GM18858 (cell line): Measurements from ENCODE around the gene SAMD13.

ENCODE experiments used
- ATAC-seq: cut with Tn5 transposase; IDR thresholded peaks from one replicate; pipeline ENCODE4 v1.9.1; 2021; ENCODE audit not compliant: unreplicated experiment

The SAMD13 gene, protein sequence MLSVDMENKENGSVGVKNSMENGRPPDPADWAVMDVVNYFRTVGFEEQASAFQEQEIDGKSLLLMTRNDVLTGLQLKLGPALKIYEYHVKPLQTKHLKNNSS

DNA sequence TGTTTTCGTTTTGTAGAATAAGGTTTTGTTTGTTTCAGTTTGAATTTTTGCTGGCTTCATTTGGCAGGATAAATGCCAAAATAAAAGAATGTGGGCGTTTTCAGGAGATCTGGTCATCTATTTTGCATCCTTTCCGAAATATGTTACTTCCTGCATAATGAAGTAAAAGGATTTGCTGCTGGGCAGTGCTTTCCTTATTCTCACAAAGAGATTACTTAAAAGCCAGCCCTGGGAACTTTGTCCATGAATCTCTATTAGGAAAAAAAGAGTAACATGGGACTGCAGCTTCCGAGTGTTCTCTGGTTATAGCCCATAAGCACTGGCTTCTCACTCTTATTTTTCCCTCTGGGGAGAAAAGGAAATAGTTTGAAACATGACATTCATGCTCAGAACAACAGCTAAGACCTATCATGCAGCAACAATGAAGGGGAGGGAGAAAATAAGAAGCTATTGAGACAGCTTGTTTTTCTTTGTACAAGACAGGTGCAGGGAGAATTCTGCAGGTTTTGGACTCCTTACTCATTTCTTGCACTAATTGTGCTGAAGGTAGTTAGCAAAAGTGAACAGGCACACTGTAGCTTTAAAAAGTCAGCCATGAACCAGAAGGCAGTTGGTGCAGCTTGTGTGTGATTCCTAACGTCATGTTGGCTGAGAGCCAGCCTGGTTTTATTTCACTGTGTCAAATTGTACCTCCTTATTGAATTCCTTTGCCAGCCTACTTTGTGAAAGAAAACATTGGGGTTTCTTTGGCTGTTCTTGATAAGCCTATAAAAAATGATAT lies at the start of gene SAMD13:
TSS of gene SAMD13 (plus strand) at position 705 of the 781 bp plus-strand sequence. CDS start 1,527 bp downstream, outside the sequence.
- no peak for ATAC-seq

GRCh38 chr1:84253036-84253435 lies 48.5 kb upstream of the SAMD13 start:
- no peak for ATAC-seq

GRCh38 chr1:84253891-84254290 lies 47.6 kb upstream of the SAMD13 start:
- ATAC-seq: no peak

DNA sequence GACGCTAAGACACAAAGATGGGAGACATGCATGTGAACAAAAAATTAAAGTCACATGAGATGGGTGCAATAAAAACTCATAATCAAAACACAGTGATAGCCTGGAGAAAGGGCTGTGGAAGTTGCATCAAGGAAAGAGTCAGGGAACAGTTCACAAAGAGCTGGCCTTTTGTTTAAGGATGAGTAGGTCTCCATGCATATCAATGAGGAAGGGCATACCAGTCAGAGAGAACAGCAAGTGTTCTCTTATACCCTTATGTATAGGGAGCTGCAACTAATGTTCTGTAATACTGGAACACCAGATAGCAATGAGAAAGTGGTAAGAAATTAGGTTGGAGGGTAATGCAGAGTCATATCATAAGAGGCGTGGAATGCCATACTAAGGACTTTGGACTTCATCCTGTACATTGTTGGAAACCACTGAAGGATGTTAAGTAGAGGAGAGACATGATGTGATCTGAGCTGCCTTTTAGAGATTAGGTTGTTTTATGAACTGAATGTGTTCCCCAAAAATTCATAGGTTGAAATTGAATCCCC lies 46.7 kb upstream of the SAMD13 start:
- no peak for ATAC-seq

- no peak for ATAC-seq
Measured at GRCh38 chr1:84255582-84255981, 45.9 kb upstream of the SAMD13 start.

- ATAC-seq: no peak
Measured at GRCh38 chr1:84257617-84258016, 43.9 kb upstream of the SAMD13 start.

DNA sequence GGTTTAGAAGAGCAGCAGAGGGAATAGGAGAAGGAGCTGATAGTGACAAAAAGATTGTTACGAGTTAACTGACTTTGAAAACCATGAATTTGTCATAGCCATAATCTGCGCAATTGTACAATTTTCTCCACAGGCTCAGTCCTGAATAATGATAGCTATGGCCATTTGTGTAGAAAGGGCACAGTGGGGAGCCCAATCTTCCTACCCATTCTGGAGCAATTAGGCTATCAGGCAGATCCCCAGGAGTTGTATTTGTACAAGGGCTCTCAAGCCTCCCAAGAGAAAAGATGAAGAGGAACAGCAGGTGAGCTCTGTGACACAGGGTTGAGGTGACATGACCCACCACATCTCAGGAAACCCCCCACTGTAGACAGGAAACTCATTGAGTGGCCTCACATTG lies 42.1 kb upstream of the SAMD13 start:
- ATAC-seq: no peak

- no peak for ATAC-seq
Measured at GRCh38 chr1:84259989-84260388, 41.5 kb upstream of the SAMD13 start.

DNA sequence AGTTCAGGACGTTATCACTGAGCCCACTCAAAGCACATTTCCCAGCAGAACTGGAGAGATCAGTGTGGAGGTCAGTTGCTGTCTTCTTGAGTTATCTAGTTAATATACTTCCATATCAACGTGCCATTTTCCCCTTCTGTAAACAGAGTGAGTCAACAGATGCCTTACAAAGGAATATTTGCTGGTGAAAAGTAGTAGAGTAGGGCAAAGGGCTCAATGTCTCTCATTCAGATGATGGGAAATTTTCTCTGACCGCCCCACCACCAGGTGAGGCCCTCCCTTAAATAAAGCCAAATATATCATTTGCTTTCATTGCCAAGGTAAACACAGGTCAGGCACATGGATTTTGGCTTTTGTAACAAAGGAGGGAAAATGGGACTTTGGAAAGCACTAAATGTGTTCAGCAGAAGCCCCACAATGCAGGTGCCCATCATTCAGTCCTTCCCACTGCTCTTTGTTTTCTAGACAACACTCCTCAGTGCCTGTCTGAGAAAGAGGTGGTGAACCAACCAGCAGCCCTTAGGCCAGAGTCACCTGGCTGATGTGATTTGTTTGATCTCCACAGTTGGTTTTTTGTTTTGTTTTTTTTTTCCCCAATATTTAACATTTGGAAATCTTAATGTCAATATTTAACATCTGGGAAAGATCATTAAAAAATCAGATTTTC lies 40.5 kb upstream of the SAMD13 start:
- ATAC-seq: no peak

- ATAC-seq: no peak
Measured at GRCh38 chr1:84264961-84265360, 36.5 kb upstream of the SAMD13 start.

DNA sequence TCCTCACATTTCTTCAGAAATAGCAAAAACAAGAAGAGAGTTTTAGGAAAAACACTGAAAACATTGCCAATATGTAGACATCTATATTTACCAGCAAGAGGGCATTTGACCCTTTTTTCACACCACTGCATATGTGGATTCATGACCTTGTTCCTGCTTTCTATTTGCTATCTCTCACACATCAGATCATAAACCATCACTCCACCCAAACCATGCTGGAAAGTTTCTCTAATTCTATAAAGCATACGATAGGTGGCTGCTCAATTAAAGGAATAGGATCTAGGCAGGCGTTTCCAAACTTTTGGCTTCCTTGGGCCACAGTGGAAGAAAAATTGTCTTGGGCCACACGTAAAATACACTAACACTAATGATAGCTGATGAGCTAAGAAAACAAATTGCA lies 35.6 kb upstream of the SAMD13 start:
- ATAC-seq: no peak

GRCh38 chr1:84266748-84267147 lies 34.8 kb upstream of the SAMD13 start:
- ATAC-seq: no peak

DNA sequence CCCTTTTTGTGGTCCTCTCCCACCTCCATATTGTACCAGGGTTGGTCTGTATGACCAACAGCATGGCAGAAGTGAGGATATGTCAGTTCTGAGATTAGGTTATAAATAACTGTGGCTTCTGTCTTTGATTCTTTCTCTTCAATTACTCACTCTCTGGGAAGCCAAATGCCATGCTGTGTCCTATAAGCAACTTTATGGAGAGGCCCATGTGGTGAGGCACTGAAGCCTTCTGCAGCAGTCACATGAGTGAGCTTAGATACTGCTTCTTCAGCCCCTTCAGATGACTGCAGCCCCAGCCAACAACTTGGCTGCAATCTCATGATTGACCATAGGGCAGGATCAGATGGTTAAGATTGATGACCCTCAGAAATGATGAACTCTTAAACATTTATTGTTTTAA lies 34.0 kb upstream of the SAMD13 start:
- no peak for ATAC-seq

- no peak for ATAC-seq
Measured at GRCh38 chr1:84268346-84268745, 33.2 kb upstream of the SAMD13 start.

GRCh38 chr1:84269306-84269705 lies 32.2 kb upstream of the SAMD13 start:
- ATAC-seq: no peak

DNA sequence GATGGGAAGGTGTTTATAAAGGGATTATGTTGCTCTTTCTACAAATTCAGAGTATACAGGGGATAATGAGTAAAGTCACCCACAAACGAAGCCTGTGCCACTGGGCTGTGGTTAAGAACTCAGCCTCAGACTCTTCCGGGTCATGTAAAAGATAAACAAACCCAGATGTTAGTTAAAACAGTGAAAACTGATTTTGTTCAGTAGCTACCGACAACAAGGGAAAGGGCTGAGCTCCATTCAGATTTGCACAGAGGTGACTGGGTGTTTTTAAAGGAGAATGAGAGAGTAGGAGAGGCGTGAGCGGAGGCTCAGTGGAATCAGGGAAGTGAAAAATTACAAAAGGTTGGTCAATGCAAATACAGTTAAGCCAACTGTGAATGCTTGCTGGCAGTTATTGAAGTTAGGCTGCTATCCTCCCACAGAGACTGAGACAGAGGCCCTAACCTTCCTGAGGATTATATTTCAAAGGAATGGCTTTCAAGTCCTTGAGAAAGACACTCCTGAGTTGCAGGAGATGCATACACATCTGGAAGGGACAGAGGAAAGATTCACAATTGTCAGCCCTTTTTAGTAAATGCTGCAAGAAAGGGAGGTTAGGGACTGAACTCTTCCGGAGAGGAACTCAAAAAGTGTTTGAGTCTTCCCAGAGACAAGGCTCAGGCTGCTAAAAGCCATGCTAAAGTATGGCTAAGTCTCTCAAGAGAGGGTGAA lies 29.9 kb upstream of the SAMD13 start:
- peak; percentile 98 for ATAC-seq

- ATAC-seq: no peak
Measured at GRCh38 chr1:84272401-84272800, 29.1 kb upstream of the SAMD13 start.

DNA sequence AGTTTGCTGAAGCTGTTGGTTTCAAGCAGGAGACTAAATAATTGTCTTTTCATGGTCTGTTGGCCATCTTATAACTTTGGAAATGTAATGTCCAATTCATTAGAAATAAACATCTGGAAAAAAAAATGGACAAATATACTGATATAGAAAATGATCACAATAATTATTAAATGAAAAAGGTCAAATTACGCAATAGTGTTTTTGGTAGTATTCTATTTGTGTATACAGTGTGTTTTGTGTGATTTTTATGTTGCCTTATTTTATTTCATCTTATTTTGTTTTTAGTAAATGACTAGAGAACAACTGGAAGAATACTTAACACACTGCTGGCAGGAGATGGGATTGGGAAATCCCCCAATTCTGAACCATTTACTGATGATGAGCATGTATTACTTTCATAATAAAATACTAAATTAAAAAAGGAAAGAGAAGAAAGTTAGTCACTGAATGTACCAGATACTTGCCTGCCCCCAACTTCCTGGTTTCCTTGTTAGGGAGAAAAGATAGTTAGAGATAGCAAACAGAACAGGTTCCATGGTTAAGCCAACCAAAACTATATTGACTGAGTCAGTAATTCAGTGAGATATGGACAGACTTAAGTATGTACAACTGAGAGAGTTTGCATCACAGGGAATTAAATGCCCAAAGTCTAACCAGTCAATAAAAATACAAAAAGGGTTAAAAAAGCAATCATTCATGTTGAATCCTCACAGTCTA lies 24.0 kb upstream of the SAMD13 start:
- ATAC-seq: no peak

- no peak for ATAC-seq
Measured at GRCh38 chr1:84278905-84279304, 22.6 kb upstream of the SAMD13 start.

DNA sequence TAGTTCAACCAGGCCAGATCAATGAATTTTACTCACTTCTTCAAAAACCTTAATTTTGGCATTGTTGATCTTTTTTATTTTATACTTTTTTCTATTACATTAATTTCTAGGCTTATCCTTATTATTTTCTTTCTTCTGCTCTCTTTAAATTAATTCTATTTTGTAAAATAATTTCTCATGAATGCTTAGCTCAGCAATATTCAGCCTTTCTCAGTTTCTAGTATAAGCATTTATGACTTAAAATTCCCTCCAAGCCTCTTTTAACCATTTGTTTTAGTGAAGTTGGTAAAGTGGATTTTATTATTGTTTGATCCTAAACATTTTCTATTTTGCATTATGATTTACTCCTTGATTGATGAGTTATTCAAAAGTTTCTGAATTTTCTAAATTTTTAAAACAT lies 20.6 kb upstream of the SAMD13 start:
- ATAC-seq: no peak
